GM19238 (cell line): Measurements from ENCODE around the gene ELMOD3.
A peak's percentile ranks its signal among the peaks of the same experiment; 100 is the strongest.
"Not testable (repeated sequence)": the region's sequence is repeated elsewhere in the genome, so short reads cannot be mapped to it uniquely, and the experiment has no call there.

ENCODE experiments used
- DNase-seq: peaks from one replicate; pipeline ENCODE4 v3.0.0; 2011; ENCODE audit warnings: low spot score; ENCODE audit not compliant: insufficient read length

The ELMOD3 gene

DNA sequence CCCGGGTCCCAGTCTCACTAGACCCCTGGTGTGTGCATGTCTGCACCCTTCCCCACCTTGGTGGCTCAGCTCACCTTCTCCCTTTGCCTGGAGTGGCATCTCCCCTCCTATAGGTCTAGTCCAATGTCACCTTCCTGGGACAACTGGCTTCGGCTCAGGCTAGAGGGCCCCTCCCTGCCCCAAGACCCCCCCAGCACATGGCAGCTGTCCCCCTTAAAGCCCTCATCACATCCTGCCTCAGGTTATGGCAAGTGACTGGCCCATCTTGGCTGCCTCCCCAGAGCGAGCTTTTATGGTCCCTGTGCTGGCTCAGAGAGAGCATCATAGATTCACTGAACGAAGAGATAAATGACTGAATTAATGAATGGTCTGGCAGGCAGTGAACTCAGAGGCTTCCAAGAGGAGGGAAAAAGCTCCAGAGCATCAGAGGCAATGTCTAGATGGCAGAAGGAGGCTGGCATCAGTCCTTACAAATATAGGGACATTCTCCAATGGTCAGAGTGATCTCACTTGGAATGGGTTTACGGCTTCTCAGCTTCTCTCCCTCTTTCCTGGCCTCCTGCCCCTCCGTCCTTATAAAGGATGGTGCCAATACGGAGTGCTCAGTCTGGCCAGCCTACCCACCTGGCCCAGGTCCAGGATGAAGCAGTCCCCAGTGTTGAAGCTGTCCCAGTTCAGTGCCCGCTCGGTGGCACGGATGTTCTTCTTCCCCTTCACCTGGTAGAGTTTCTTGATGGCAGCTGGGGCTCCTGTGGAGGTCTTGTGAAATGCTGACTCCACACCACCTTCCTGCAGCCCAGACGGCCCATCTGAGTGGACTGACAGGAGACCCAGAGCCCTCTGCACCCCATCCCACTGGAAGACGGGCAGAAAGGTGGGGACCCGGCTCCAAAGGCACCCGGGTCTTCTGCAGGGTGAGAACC is 46.2 kb downstream of the ELMOD3 start:
- DNase-seq: no peak

DNA sequence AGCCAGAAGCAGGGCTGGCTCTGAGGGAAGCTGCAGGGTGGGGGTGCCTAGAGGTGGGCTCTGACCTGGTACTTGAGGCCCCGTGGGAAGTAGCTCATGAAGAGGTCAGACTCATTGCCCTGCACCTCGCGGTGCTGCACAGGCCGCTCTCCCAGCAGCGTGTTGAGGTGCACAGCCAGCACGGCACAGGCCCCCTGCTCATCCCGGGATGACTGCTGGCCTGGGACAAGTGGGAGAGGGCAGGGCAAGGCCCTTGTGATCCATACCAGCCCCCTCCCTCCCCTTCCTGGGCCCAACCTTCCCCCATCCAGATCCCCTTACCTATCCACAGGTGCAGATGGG is 46.9 kb downstream of the ELMOD3 start:
- no peak for DNase-seq

DNA sequence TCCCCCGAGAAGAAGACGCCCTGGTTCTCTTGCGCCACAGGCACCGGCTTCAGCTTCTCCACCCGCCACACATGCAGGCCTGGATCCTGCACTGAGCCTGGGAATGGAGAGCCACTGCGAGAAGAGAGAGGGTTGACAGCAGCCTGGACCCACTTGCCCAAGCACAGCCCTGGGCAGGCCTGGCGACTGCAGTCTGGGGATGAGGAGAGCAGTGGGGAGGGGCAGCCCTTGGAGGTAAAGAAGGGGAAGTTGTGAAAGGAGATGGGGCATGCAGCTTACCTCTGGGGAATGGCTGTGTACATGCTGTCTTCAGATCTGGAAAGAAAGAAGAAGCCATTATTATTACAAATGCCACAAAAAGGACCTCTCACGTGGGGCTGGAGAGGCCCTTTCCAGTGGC is 47.3 kb downstream of the ELMOD3 start:
- no peak for DNase-seq

DNA sequence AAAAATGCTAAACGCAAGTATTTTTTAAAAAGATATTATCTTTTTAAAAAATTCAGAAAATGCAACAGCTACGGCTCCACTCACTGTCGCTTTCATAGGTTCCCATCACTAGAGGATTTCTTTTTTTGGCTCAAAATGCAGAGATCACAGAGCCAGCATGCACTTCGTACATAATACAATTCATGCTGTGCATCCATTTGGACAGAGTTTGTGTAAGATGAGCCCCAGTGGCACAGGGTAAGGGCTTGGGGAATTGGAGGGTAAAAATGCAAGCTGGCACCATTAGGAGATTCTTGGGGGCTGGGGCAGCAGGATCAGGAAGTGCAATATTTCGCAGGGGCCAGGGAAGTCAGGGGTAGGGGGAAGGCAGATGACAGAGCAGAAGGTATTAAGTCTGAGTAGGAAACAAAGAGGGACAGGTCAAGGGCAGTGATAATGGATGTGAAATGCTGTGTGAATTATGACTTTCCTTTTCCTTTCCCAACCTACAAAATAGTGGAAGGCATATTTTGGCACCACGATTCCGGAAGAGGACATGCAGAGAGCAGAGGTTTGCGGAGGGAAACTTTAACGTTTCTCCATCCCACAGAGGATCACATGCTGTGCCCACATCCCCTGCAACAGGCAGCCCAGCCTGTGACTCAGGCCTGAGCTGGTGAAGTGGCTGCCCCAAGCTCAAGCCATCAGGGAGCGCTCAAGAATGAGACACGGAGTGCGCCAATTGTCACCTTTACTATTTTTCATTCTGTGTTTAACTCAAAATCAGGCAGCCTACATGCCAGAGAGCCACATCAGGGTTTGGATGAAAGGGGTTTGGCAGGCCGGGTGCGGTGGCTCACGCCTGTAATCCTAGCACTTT is 50.9 kb downstream of the ELMOD3 start:
- no peak for DNase-seq

DNA sequence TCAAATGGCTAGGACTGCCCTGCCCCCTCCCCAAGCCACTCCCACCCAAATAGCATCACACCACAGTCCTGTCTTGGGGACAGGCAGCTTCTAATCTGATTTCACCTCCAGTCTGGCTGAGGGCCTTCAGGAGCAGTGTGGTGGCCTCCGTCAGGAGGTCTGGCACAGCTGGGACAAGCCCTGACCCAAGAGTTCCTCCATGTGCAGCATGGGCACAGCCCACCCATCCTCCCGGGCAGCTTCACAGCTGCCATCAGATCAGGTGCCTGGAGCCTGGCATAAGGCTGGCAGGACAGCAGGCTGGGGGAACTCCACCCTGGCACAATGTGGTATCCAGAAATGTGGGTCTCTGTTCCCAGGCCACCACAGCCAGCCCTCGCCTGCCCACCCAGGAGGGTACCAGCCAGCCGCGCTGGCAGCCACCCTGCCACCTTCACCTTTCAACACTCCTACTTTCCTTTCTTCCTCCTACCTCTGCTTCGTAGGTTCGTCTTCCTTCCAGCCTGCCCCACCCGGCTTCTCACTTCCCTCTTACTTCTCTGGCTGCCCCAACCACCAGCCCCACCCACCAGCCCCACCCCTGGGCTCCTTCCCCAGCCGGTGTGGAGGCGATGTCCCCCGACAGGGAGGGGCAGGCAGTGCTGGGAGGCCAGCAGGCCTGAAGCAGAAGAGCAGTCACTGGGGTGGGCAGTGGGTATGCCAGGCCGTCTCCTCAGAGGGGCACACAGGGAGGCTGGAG is 55.4 kb downstream of the ELMOD3 start, which contains the start of gene CAPG:
TSS of gene CAPG (minus strand) at position 522 of the 739 bp plus-strand sequence. CDS start 8,221 bp downstream, outside the sequence.
- DNase-seq: peak; percentile 61

DNA sequence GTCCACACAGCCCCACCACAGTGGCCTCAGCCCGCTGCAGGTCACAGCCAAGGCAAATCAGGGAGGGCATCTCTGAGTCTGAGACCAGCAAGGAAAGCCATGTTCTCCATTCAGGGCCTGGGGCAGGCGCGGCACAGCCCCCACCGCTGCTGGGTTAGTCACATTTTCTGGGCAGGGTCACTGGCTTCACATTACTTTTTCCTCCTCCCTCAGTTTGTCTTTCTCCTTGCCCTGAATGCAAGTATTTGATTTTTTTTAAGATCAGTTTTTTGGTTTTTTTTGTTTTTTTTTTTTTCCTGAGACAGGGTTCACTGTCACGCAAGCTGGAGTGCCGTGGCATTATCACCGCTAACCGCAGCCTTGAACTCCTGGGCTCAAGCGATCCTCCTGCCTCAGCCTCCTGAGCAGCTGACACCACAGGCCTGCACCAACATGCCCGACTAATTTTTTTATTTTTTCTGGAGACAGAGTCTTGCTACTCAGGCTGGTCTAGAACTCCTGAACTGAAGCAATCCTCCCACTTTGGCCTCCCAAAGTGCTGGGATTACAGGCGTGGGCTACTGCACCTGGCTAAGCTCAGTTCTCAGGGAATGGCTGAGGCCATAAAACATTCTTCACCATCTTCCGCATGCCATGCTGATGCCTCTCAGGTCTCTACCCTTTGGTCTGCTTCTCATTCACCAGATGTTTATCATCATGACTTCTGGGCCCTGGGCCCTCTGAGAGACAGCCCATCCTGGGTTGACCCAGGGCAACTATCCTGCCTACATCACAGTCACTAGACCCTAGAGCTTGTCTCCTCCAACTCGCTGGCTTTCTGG is 56.2 kb downstream of the ELMOD3 start:
- no peak for DNase-seq

DNA sequence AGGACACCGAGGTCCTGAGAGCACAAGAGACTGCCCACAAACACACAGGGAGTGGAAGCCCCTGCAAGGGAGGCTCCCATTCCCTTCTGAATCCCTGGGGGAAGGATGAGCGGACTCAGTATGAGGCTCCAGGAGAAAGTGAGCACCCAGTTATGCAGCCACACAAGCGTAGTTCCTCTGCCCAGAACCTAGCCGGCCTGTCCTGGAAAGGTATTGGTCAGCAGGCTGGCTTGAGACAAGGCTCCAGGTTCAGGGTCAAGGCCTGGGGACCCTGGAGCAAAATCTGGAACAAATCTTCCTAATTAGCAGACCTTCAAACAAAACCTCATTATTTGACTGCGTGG is 56.8 kb downstream of the ELMOD3 start:
- no peak for DNase-seq

DNA sequence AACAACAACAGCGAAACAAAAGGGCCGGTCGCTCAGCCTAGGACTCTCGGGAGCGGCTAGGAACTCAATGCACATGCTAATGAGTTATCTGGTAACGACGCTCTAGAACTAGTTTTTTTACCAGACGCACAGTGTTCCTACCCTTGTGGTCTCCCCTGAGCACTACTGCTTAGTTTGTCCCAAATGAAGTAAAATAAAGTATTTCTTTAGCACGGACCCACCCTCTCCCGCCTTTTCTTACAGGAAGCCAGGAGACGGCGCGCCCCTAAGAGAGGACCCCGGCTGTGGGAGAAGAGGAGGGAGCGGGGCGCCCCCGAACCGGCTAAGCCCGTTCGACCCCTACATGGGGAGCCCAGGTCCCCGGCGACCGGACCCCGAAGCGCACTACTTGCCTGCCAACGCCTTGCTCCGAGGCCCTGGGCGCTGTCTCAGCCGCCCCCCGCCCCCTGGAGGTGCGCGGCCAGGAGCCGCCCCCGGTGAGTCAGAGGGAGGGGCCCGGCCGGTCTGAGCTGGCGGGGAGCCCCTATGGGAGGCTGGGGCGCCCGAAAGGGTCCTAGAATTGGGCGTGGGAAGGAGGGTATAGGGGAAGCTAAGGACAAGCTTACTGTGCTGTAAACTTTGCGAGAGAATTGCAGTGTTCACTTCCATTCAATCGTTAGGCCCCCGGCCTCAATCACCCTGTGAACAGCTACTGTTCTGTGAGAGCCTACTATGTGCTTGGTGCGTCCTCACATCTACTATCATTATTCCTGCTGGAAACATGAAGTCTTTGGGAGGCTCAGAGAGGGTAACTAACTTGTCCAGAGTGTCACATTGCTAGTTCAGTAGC is 59.2 kb downstream of the ELMOD3 start:
- no peak for DNase-seq

DNA sequence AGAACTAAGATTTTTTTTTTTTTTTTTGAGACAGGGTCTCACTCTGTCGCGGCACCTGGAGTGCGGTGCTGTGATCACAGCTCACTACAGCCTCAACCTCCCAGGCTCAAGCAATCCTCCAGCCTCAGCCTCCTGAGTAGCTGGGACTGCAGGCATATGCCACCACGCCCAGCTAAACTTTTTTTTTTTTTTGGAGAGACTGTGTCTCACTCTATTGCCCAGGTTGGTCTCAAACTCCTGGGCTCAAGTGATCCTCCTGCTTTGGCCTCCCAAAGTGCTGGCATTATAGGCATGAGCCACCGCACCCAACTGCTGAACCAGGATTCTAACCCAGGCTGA is 59.8 kb downstream of the ELMOD3 start:
- not testable (repeated sequence) for DNase-seq

DNA sequence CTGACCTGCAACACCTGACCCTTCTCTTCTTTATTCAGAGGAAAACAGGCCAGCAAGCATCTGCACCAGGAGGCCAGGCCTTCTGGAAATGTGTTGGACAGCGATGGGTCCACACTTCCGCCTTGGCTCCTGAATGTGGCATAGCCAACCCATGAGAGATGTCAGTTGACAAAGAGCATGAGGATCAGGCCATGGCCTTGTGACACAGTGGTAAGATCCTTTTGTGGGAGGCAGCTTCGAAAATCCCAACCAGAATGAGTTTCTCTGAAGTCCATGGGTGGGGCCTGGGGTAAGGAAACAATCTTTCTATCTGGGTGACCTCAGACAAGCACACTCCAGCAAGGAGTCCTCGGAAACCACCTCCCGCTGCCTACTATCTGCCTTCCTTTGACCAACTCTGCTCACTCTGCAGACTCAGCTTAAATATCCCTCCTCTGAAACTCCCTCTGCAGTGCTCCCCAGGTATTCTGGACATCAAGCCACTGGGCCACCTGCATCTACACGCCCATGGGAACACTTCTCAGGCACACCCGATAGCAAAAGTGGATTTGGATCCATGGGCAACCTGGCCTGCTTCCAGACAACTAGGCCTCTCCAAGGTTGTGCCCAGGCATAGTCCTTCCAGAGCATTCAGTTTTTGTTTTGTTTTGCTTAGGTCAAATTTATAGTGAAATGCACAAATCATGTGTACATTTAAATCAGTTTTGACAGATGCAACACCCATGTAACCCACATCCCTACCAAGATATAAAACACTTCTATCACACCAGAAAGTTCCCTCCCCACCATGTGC is 60.4 kb downstream of the ELMOD3 start:
- no peak for DNase-seq

DNA sequence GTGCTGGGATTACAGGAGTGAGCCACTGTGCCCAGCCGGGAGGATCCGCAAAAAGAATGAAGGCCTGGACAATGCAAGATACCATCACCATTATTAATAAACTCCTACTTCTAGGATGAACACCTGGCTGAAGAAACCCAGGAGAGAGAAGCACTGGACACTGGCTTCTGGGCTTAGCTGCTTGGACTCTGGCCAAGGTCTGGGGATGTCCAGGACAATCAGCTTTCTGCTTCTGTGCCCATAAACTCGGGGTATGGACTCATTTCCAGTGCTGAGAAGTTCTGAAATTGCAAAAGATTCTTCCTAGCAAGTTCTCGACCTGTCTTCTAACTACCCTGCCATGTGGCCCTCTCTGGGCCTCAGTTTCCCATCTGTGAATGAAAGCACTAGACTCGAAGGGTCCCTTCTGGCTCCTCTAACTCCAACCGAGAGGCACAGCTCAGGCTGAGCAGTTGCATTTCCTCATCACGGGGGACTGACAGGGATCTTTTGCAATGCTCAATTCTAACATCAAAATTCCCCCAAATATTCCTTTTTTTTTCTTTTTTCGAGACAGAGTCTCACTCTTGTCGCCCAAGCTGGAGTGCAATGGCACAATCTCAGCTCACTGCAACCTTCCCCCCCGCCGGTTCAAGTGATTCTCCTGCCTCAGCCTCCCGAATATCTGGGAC is 61.5 kb downstream of the ELMOD3 start:
- DNase-seq: no peak

DNA sequence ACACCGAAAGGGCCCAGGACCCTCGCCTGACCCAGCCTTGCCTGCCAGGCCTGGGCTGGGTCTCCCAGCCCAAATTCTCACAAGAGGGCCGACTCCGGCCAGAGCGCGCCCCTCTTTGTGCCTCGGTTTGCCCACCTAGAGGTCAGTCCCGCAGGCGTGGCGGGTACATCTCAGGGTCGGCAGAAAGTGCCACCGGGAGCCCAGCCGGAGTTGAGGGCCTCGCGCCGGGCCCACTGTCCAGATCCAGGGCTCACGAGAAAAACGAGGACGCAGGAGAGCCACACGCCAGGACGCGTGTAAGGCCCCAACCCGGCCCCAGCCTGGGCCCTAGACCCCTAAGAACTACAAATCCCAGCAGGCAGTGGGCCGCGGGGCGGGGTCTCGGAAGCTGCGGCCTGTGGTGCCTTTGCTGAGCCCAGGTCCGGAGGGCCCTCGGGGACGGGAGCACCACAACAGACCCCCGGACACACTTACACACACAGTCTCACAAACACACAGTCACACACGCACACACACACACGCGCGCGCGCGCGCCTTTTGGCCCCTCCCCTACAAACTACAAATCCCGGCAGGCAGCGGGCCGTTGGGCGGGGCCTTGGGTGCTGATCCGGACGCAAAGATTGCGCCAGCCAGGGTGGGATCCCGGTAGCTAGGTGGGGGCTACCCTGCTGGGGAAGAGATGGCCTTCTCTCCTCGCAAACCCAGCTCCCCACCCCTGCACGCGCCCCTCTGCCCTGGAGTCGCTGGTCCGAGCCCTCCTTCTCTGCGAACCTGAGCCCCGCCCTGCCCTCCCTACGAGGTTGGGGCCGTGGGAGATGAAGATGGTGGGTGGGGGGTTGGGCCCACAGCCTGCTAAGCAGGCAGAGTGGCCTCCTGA is 63.8 kb downstream of the ELMOD3 start, which contains the start of gene SH2D6:
TSS of gene SH2D6 (plus strand) at position 583 of the 877 bp plus-strand sequence. CDS start 10,752 bp downstream, outside the sequence.
- DNase-seq: peak; percentile 90

DNA sequence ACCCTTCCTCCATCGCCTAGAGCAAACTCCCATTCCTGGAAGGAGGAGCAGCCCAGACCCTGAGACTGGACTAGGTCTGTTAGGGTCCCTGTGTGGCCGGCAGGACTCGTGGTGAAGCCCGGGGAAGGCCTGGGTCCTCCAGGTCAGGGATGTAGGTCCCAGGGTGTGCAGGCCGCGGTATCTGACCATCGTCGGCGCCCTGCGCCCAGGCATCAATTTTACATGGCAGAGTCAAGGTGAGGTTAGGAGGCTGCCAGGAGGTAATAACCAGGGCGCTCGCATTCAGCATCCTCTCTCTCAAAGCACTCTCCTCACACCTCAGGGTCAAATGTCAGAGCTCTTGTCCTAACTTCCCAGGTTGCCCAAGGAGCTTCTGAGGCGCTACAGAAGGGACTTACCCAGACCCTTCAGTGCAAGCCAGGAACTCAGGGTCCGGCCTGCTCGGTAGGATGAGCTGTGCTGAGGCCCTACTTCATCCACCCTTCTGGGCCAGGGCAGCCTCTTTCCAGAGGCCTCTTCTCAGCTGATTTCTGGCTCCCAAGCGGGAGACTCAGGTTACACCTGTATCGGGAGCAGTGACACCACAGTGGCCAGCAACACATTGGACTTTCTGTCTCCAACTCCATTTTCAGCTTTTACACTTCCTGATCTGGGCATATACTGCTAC is 64.6 kb downstream of the ELMOD3 start:
- DNase-seq: no peak

DNA sequence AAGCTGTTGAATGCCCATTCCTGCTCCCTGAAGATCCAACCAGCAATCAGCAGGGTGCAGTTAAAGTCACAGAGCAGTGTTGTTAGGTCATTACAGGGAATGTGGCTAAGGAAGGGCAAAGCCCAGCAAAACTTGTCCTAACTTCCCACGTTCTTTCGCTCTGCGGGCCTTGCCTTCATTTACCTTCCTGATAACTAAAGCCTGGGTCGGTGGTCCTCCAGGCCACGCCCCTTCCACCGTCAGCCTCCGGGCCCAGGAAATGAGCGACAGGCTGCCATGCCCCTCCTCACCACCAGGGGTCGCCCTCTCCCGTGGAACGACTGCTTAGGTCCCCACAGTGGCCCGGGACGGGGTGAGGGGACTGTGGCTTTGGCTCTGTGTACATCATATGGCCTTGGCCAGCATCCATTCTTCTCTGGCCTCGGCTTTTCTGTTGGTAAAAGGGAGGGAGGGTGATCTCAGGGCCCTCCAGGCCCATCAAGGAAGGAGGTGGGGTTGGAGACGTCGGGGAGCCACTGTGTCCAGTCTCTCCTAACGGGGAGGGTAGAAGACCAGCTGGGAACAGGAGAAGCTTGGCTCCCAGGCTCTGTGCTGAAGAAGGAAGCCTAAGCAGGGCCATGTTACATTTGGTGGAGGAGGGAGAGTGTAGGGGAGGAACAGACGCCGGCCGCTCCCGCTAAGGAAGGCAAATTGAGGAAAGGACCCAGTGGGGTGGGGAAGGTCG is 66.1 kb downstream of the ELMOD3 start:
- peak; percentile 85 for DNase-seq

DNA sequence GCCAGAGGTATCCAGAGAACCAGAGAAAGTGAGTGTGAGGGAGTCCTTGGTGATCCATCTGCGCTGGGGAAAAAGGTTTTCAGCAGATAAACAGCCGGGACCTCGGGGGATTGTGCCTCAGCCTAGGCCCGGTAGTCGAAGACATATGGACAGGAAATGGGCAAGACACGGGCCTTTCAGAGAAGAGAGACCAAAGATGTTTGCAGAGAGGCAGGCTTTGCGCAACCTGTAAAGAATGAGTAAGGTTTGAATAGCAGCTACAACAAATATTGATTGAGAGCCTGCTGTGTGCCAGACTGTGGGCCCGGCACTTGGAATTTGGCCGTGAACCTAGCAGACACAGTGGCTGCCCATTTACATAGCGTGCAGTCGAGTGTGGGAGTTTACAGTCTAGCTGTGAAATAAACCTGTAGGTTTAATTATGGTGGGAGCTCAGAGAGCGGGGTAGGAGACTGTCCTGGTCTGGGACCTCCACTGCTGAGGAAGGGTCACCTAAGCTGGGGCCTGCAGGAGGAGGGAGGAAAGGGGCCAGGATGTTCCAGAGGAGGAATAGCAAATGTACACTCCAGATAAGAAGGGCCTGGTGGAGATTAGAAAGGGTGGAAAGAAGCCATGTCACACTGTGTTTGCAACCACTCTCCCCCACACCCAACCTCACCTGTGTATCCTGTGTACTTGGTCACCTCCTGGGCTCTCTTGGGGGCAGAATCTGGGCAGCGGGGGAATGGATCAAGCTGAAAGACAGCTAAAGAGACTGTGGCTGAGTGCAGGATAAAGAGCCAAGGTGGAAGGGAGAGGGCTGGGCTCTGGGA is 66.9 kb downstream of the ELMOD3 start:
- DNase-seq: no peak

DNA sequence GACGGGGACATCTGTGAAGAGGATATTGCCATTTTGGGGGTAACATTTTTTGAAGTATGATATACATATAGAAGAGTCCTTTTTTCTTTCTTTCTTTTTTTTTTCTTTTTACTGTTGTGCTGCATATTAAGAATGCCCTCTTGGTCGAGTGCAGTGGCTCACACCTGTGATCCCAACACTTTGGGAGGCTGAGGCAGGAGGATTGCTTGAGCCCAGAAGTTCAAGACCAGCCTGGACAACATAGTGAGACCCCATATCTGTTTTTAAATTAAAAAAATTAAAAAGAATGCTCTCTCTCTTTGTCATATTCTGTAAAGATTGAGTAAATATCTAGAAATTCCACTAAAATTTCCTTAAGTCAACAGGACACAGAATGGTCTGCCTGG is 67.5 kb downstream of the ELMOD3 start:
- DNase-seq: no peak
